H9 (cell line): Measurements from ENCODE around the gene GABRB2. TPM values are rescaled to one million over a fixed set of nuclear protein-coding genes. Genes with fewer than 3 reads are reported as not detected.

Source experiments
- DNase-seq: peaks from one replicate; pipeline ENCODE4 v3.0.0-alpha.2; 2017
- H2AFZ ChIP-seq: one replicate; pipeline ENCODE4 v1.6.1; 2013; ENCODE audit warnings: mild to moderate bottlenecking, low read length, control low read depth, moderate library complexity
- H2AK5ac ChIP-seq: 2 replicates; pipeline ENCODE4 v1.6.1; 2013; ENCODE audit warnings: low read length, control low read depth, mixed read lengths; ENCODE audit not compliant: insufficient read length
- H2BK120ac ChIP-seq: one replicate; pipeline ENCODE4 v1.6.1; 2013; ENCODE audit warnings: low read depth, mild to moderate bottlenecking, low read length, control low read depth, inconsistent platforms; ENCODE audit not compliant: poor library complexity, severe bottlenecking
- H2BK12ac ChIP-seq: 2 replicates; pipeline ENCODE4 v1.6.1; 2013; ENCODE audit warnings: low read length, control low read depth, mixed read lengths, low read depth; ENCODE audit not compliant: insufficient read length
- H2BK15ac ChIP-seq: 2 replicates; pipeline ENCODE4 v1.6.1; 2013; ENCODE audit warnings: low read depth, low read length, control low read depth
- H2BK20ac ChIP-seq: one replicate; pipeline ENCODE4 v1.6.1; 2013; ENCODE audit warnings: low read depth, mild to moderate bottlenecking, low read length, control low read depth, inconsistent platforms; ENCODE audit not compliant: poor library complexity, severe bottlenecking
- H2BK5ac ChIP-seq: 2 replicates; pipeline ENCODE4 v1.6.1; 2013; ENCODE audit warnings: low read length, control low read depth, mixed read lengths; ENCODE audit not compliant: insufficient read length
- H3K14ac ChIP-seq: 2 replicates; pipeline ENCODE4 v1.6.1; 2013; ENCODE audit warnings: low read length, control low read depth; ENCODE audit not compliant: insufficient read depth
- H3K18ac ChIP-seq: 2 replicates; pipeline ENCODE4 v1.6.1; 2013; ENCODE audit warnings: low read depth, mild to moderate bottlenecking, mixed read lengths, low read length, control low read depth; ENCODE audit not compliant: insufficient read length
- H3K23ac ChIP-seq: 2 replicates; pipeline ENCODE4 v1.6.1; 2013; ENCODE audit warnings: low read length, control low read depth, mixed read lengths, low read depth; ENCODE audit not compliant: insufficient read length
- H3K23me2 ChIP-seq: 2 replicates; pipeline ENCODE4 v1.6.1; 2013; ENCODE audit warnings: low read depth, mild to moderate bottlenecking, mixed read lengths, low read length, control low read depth; ENCODE audit not compliant: insufficient read length, poor library complexity, severe bottlenecking
- H3K27ac ChIP-seq: 2 replicates; pipeline ENCODE4 v1.5.1; 2013; ENCODE audit warnings: low read length, control low read depth, mixed read lengths, low read depth; ENCODE audit not compliant: insufficient read length
- H3K27me3 ChIP-seq: 2 replicates; pipeline ENCODE4 v1.6.1; 2013; ENCODE audit warnings: low read length, control low read depth, inconsistent platforms; ENCODE audit not compliant: insufficient read depth
- H3K4ac ChIP-seq: 2 replicates; pipeline ENCODE4 v1.6.1; 2013; ENCODE audit warnings: low read depth, mild to moderate bottlenecking, control low read depth, inconsistent platforms, low read length, moderate library complexity
- H3K4me1 ChIP-seq: 2 replicates; pipeline ENCODE4 v1.6.1; 2013; ENCODE audit warnings: low read length, control low read depth, inconsistent platforms; ENCODE audit not compliant: insufficient read depth
- H3K4me2 ChIP-seq: 2 replicates; pipeline ENCODE4 v1.6.1; 2013; ENCODE audit warnings: low read length, control low read depth, mixed read lengths; ENCODE audit not compliant: insufficient read length, insufficient read depth
- H3K56ac ChIP-seq: 2 replicates; pipeline ENCODE4 v1.6.1; 2013; ENCODE audit warnings: low read depth, mild to moderate bottlenecking, mixed read lengths, low read length, control low read depth; ENCODE audit not compliant: insufficient read length
- H3K79me1 ChIP-seq: 2 replicates; pipeline ENCODE4 v1.6.1; 2013; ENCODE audit warnings: low read depth, mild to moderate bottlenecking, moderate library complexity, low read length, control low read depth, inconsistent platforms; ENCODE audit not compliant: insufficient read depth, poor library complexity, severe bottlenecking
- H3K79me2 ChIP-seq: 2 replicates; pipeline ENCODE4 v1.6.1; 2013; ENCODE audit warnings: low read length, control low read depth, inconsistent platforms; ENCODE audit not compliant: insufficient read depth
- H3K9ac ChIP-seq: 2 replicates; pipeline ENCODE4 v1.6.1; 2013; ENCODE audit warnings: low read length, control low read depth, mixed read lengths; ENCODE audit not compliant: insufficient read length; ENCODE audit errors: extremely low read depth
- H3K9me3 ChIP-seq: one replicate; pipeline ENCODE4 v1.6.1; 2013; ENCODE audit warnings: low read depth, low read length, inconsistent platforms; ENCODE audit not compliant: control insufficient read depth
- H3T11ph ChIP-seq: one replicate; pipeline ENCODE4 v1.6.1; 2013; ENCODE audit warnings: mild to moderate bottlenecking, low read length, control low read depth, inconsistent platforms
- H4K20me1 ChIP-seq: one replicate; pipeline ENCODE4 v1.6.1; 2013; ENCODE audit not compliant: control insufficient read depth, insufficient read length, insufficient read depth
- H4K5ac ChIP-seq: 2 replicates; pipeline ENCODE4 v1.6.1; 2013; ENCODE audit warnings: low read depth, mild to moderate bottlenecking, mixed read lengths, low read length, control low read depth; ENCODE audit not compliant: insufficient read length
- H4K8ac ChIP-seq: replicated peaks from 2 replicates; pipeline ENCODE4 v1.6.1; 2013; ENCODE audit warnings: low read length, control low read depth, mixed read lengths, low read depth; ENCODE audit not compliant: insufficient read length
- H4K91ac ChIP-seq: 2 replicates; pipeline ENCODE4 v1.6.1; 2013; ENCODE audit warnings: low read depth, mild to moderate bottlenecking, moderate library complexity, mixed read lengths, low read length, control low read depth; ENCODE audit not compliant: insufficient read length
- H3K27ac Mint-ChIP-seq, 3 experiments: 2 replicates in 2 of 3; 3 replicates in 1 of 3; pipeline ENCODE4 v1.8.0; 2020 to 2021; ENCODE audit warnings: mixed read lengths in 3 of 3, mild to moderate bottlenecking in 1 of 3, moderate library complexity in 1 of 3
- H3K27me3 Mint-ChIP-seq: 2 replicates; pipeline ENCODE4 v1.8.0; 2021; ENCODE audit warnings: low read depth, mild to moderate bottlenecking, moderate library complexity, mixed read lengths
- H3K36me3 Mint-ChIP-seq, 3 experiments: 2 replicates in 2 of 3; 3 replicates in 1 of 3; pipeline ENCODE4 v1.8.0; 2020 to 2021; ENCODE audit warnings: low read depth in 3 of 3, mixed read lengths in 3 of 3; ENCODE audit not compliant: insufficient read depth in 1 of 3
- H3K4me1 Mint-ChIP-seq, 2 experiments: 2 replicates each; pipeline ENCODE4 v1.8.0; 2020; ENCODE audit warnings: mixed read lengths in 2 of 2
- H3K4me3 Mint-ChIP-seq, 2 experiments: 2 replicates in 1 of 2; 3 replicates in 1 of 2; pipeline ENCODE4 v1.8.0; 2020 to 2021; ENCODE audit warnings: mild to moderate bottlenecking in 2 of 2, mixed read lengths in 2 of 2, moderate library complexity in 1 of 2
- H3K9me3 Mint-ChIP-seq, 2 experiments: 2 replicates in 1 of 2; 3 replicates in 1 of 2; pipeline ENCODE4 v1.8.0; 2020; ENCODE audit warnings: mild to moderate bottlenecking in 2 of 2, mixed read lengths in 2 of 2, moderate library complexity in 1 of 2
- WGBS: extraction: QIAGEN DNeasy Blood & Tissue Kit; methylation state at CpG from one replicate; pipeline ENCODE4 v1.1.7; 2013; ENCODE audit warnings: missing lambda C conversion rate, low lambda C conversion rate, mixed read lengths; ENCODE audit not compliant: insufficient read length; ENCODE audit errors: extremely low coverage; 5-methylcytosine and 5-hydroxymethylcytosine counted together
- total RNA-seq: library from RNA; stranded (reverse); gene quantifications from 2 replicates; pipeline ENCODE4 v1.2.1, GENCODE V29; 2021
- TF ChIP-seq, protein P1 (sequence below): fragments of 200-600 bp; sonication (generic); conservative IDR thresholded peaks from 3 replicates; pipeline ENCODE4 v1.8.0; 2021; ENCODE audit warnings: antibody characterized with exemption, mild to moderate bottlenecking

Gene GABRB2
- total RNA-seq, 1 experiment from 2014 or later: 0.20 TPM

GRCh38 chr5:161530700-161531099, 15.8 kb downstream of the GABRB2 start:
- no peaks in the 10 kb centered on the region for H4K20me1 ChIP-seq
- H2AFZ ChIP-seq: no peak overlapping the region
- H3K4me3 Mint-ChIP-seq: no peak overlapping the region
- no peak for DNase-seq
- no peak overlapping the region for H3K27ac ChIP-seq
- H3K23me2 ChIP-seq: no peaks in the 10 kb centered on the region
- H3K79me1 ChIP-seq: no peaks in the 10 kb centered on the region
- TF ChIP-seq, protein P1, sequence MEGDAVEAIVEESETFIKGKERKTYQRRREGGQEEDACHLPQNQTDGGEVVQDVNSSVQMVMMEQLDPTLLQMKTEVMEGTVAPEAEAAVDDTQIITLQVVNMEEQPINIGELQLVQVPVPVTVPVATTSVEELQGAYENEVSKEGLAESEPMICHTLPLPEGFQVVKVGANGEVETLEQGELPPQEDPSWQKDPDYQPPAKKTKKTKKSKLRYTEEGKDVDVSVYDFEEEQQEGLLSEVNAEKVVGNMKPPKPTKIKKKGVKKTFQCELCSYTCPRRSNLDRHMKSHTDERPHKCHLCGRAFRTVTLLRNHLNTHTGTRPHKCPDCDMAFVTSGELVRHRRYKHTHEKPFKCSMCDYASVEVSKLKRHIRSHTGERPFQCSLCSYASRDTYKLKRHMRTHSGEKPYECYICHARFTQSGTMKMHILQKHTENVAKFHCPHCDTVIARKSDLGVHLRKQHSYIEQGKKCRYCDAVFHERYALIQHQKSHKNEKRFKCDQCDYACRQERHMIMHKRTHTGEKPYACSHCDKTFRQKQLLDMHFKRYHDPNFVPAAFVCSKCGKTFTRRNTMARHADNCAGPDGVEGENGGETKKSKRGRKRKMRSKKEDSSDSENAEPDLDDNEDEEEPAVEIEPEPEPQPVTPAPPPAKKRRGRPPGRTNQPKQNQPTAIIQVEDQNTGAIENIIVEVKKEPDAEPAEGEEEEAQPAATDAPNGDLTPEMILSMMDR: no peak
- no peaks in the 10 kb centered on the region for H3K36me3 Mint-ChIP-seq
- H3K27me3 Mint-ChIP-seq: no peaks in the 10 kb centered on the region
- no peak overlapping the region for H4K91ac ChIP-seq
- H3K4me1 ChIP-seq: no peaks in the 10 kb centered on the region
- no peaks in the 10 kb centered on the region for H3K79me2 ChIP-seq
- no peak overlapping the region for H2BK12ac ChIP-seq
- no peak overlapping the region for H4K8ac ChIP-seq
- no peak overlapping the region for H3T11ph ChIP-seq
- H3K14ac ChIP-seq: no peak overlapping the region
- no peak overlapping the region for H2BK120ac ChIP-seq
- no peaks in the 10 kb centered on the region for H3K9me3 Mint-ChIP-seq
- H3K9me3 ChIP-seq: no peaks in the 10 kb centered on the region
- H4K5ac ChIP-seq: no peak overlapping the region
- no peak overlapping the region for H3K27ac Mint-ChIP-seq
- no peak overlapping the region for H2BK5ac ChIP-seq
- H3K4me1 Mint-ChIP-seq: no peaks in the 10 kb centered on the region
- H3K23ac ChIP-seq: no peak overlapping the region
- H2BK20ac ChIP-seq: no peak overlapping the region
- no CpG with 5 or more reads among the region's 2 CpGs for WGBS
- no peak overlapping the region for H3K9ac ChIP-seq
- H2AK5ac ChIP-seq: no peak overlapping the region
- H3K18ac ChIP-seq: no peak overlapping the region
- no peak overlapping the region for H3K4me2 ChIP-seq
- no peaks in the 10 kb centered on the region for H3K27me3 ChIP-seq
- no peak overlapping the region for H3K56ac ChIP-seq
- no peak overlapping the region for H3K4ac ChIP-seq
- no peak overlapping the region for H2BK15ac ChIP-seq
